ENCODE results near the gene CNN3.

The CNN3 gene

DNA sequence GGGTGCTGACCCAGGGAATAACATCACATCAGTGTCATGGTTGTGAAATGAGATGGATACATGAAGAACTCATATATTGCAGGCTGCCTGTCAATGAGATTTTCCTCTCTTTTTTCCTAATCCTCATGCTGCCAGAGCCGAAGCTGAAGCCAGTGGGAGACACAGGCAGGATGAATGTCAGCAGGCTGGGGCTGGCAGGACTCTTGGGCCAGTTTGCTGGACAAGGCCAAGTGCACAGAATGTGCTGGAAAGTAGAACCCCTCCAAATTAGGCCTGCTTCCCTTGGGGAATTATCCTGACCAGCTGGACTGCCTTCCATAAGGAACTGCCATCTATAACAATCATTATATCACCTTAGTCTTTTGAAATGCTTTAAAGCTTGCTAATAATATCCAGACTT, 75.3 kb downstream of the CNN3 start:
- no peak overlapping the region for H3K4me3 ChIP-seq (replicated peaks; ENCODE audit: low read depth, low read length)
- no peak for DNase-seq (ENCODE audit: low read depth)
- TF ChIP-seq, protein P1, sequence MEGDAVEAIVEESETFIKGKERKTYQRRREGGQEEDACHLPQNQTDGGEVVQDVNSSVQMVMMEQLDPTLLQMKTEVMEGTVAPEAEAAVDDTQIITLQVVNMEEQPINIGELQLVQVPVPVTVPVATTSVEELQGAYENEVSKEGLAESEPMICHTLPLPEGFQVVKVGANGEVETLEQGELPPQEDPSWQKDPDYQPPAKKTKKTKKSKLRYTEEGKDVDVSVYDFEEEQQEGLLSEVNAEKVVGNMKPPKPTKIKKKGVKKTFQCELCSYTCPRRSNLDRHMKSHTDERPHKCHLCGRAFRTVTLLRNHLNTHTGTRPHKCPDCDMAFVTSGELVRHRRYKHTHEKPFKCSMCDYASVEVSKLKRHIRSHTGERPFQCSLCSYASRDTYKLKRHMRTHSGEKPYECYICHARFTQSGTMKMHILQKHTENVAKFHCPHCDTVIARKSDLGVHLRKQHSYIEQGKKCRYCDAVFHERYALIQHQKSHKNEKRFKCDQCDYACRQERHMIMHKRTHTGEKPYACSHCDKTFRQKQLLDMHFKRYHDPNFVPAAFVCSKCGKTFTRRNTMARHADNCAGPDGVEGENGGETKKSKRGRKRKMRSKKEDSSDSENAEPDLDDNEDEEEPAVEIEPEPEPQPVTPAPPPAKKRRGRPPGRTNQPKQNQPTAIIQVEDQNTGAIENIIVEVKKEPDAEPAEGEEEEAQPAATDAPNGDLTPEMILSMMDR (IDR thresholded peaks at IDR 0.05; ENCODE audit: low read length, missing control alignments) = no peak

All from fibroblast of pulmonary artery (primary cell).